Posterior vena cava (tissue), 2 donors: ENCODE data around the gene ARL5B. TPM values are rescaled to one million over a fixed set of nuclear protein-coding genes. Genes with fewer than 3 reads are reported as not detected.

ENCODE experiments used
- DNase-seq: peaks from one replicate; pipeline ENCODE4 v3.0.0-alpha.2; 2020; ENCODE audit warnings: low spot score
- intact Hi-C, 2 donors: fragments of 100-400 bp; cut with DNase I; formaldehyde crosslinking; loops; one replicate each; pipeline versions ENCODE4 v1.14.1 to v1.14.2; 2022 to 2023
- total RNA-seq, 2 donors: library from RNA; stranded (reverse); fragmentation: NEBNext Ultra II Directional; extraction: Animal tissue kit (Norgen Biotek cat#: 25700); gene quantifications; one replicate each; pipeline ENCODE4 v1.2.1, GENCODE V29; 2021
- donor health status: DM: yes; HTN: yes; CAD: no.
- donor health status: DM: yes; HTN: yes; CAD: no.

ARL5B gene
- total RNA-seq, 2 donors from 2014 or later: 10.4 to 12.9 TPM

- intact Hi-C loops: no loop called here
- no peak for DNase-seq
These were observed 28.5 kb downstream of the ARL5B start for GRCh38 chr10:18687706-18688105.

GRCh38 chr10:18689498-18689897, 30.3 kb downstream of the ARL5B start:
- intact Hi-C loops: no loop called here
- DNase-seq: no peak

- intact Hi-C loops: no loop called here
- DNase-seq: no peak
These were observed 31.3 kb downstream of the ARL5B start for GRCh38 chr10:18690541-18690940.

- DNase-seq: no peak
- intact Hi-C loops: no loop called here
These were observed 40.9 kb downstream of the ARL5B start for GRCh38 chr10:18699849-18700840.

GRCh38 chr10:18703521-18703920, 44.3 kb downstream of the ARL5B start:
- intact Hi-C loops: no loop called here
- DNase-seq: no peak

- intact Hi-C loops: no loop called here
These were observed 51.0 kb downstream of the ARL5B start for GRCh38 chr10:18710201-18710653.

GRCh38 chr10:18713077-18713476, 53.8 kb downstream of the ARL5B start:
- DNase-seq: no peak
- intact Hi-C loops: no loop called here

More at GRCh38 chr10:18710201-18710653, 51.0 kb downstream of the ARL5B start:
- DNase-seq: no peak

- no peak for DNase-seq
- intact Hi-C loops: loop anchor here in 1 of 2 donors (5.0 kb wide), 1 partner anchor 688 kb away; no protein-coding TSS in a partner anchor
These were observed 59.8 kb downstream of the ARL5B start for GRCh38 chr10:18718991-18719390.

GRCh38 chr10:18719811-18720210, 60.6 kb downstream of the ARL5B start:
- DNase-seq: no peak
- intact Hi-C loops: loop anchor here in 1 of 2 donors (5.0 kb wide), 1 partner anchor 687 kb away; no protein-coding TSS in a partner anchor

GRCh38 chr10:18721067-18721466, 61.8 kb downstream of the ARL5B start:
- intact Hi-C loops: no loop called here
- DNase-seq: no peak

- DNase-seq: no peak
- intact Hi-C loops: no loop called here
These were observed 64.6 kb downstream of the ARL5B start for GRCh38 chr10:18723801-18724200.

Other genes with a start within 250 kb of the ARL5B start
- gene NSUN6, start 7.8 kb upstream of the ARL5B start, total RNA-seq: 10 to 100 TPM in 1 of 2 donors, 1 to 10 TPM in 1; 8.5 to 10.1 TPM